NCI-H345 treated with DMSO at 0.1 percent for 48 hours (cell line): Measurements from ENCODE around the gene MALSU1.

Source experiments
- DNase-seq: peaks from one replicate; lab custom pipeline; 2025; ENCODE audit not compliant: unreplicated experiment; lab: John Stamatoyannopoulos, UW

The MALSU1 gene

GRCh38 chr7:23358152-23358674, 59.1 kb downstream of the MALSU1 start:
- no peak for DNase-seq
